A673 (cell line): Measurements from ENCODE around the gene AGO1. TPM values are rescaled to one million over a fixed set of nuclear protein-coding genes. Genes with fewer than 3 reads are reported as not detected.

Experiments
- BruUV-seq: library from RNA; stranded (reverse); fragments of 400-500 nt; replicated peaks from 2 replicates; lab custom pipeline; 2021; lab: Mats Ljungman, UMichigan
- CTCF ChIA-PET: fragments of 300-600 bp; sonication (Branson Sonifier 250); formaldehyde crosslinking; loops from one replicate; lab custom pipeline; 2022; ENCODE audit warnings: antibody characterized with exemption; lab: Charles Lee
- POLR2A ChIA-PET: fragments of 300-600 bp; sonication (Branson Sonifier 250); formaldehyde crosslinking; loops from one replicate; lab custom pipeline; 2022; ENCODE audit warnings: antibody characterized with exemption; ENCODE audit not compliant: low non-redundant PET; lab: Charles Lee
- DNase-seq: peaks from one replicate; pipeline ENCODE4 v3.0.0-alpha.2; 2015; ENCODE audit warnings: low spot score
- H3K27ac ChIP-seq: fragments of 200-600 bp; sonication (generic); 2 replicates; pipeline ENCODE4 v1.5.1; 2016; ENCODE audit warnings: mixed run types, low read depth, mild to moderate bottlenecking, mixed read lengths, antibody characterized with exemption, low read length; ENCODE audit not compliant: poor library complexity, severe bottlenecking
- H3K27me3 ChIP-seq: fragments of 200-600 bp; sonication (generic); replicated peaks from 2 replicates; pipeline ENCODE4 v1.6.1; 2017; ENCODE audit warnings: mixed run types, low read depth, mild to moderate bottlenecking, mixed read lengths, antibody characterized with exemption, low read length; ENCODE audit not compliant: insufficient read depth, poor library complexity
- H3K36me3 ChIP-seq: fragments of 200-600 bp; sonication (generic); 2 replicates; pipeline ENCODE4 v1.6.1; 2016; ENCODE audit warnings: mixed run types, mild to moderate bottlenecking, mixed read lengths, antibody characterized with exemption, low read length; ENCODE audit not compliant: insufficient read depth, poor library complexity, severe bottlenecking
- H3K4me1 ChIP-seq: fragments of 200-600 bp; sonication (generic); 2 replicates; pipeline ENCODE4 v1.6.1; 2017; ENCODE audit warnings: mixed run types, mild to moderate bottlenecking, mixed read lengths, antibody characterized with exemption, low read length; ENCODE audit not compliant: insufficient read depth, poor library complexity, severe bottlenecking
- H3K4me3 ChIP-seq: fragments of 200-600 bp; sonication (generic); 2 replicates; pipeline ENCODE4 v1.5.1; 2016; ENCODE audit warnings: low read depth, mixed run types, mild to moderate bottlenecking, mixed read lengths, low read length; ENCODE audit not compliant: poor library complexity, severe bottlenecking
- H3K9me3 ChIP-seq: fragments of 200-600 bp; sonication (generic); 2 replicates; pipeline ENCODE4 v1.6.1; 2016; ENCODE audit warnings: mixed run types, low read depth, mild to moderate bottlenecking, mixed read lengths, antibody characterized with exemption, low read length; ENCODE audit not compliant: poor library complexity, severe bottlenecking
- EZH2 ChIP-seq: fragments of 200-600 bp; sonication (generic); IDR thresholded peaks from 2 replicates; pipeline ENCODE4 v1.6.1; 2017; ENCODE audit warnings: borderline replicate concordance, low read depth, mild to moderate bottlenecking, mixed read lengths, antibody characterized with exemption, low read length; ENCODE audit not compliant: poor library complexity, severe bottlenecking
- intact Hi-C: fragments of 100-400 bp; cut with micrococcal nuclease; formaldehyde crosslinking; loops from one replicate; pipeline ENCODE4 v1.10.0; 2022; ENCODE audit not compliant: unreplicated experiment
- total RNA-seq: library from RNA; stranded (reverse); gene quantifications from 2 replicates; pipeline ENCODE4 v1.2.3, GENCODE V29; 2021
- TF ChIP-seq, protein P1 (sequence below): fragments of 300-800, 200-600 bp; sonication (generic); conservative IDR thresholded peaks from 2 replicates; pipeline ENCODE4 v1.5.1; 2017; ENCODE audit warnings: low read depth, mild to moderate bottlenecking, antibody characterized with exemption, low read length, moderate library complexity, mixed read lengths

AGO1 gene
- total RNA-seq, 1 experiment from 2014 or later = 58.7 TPM

- ChIA-PET CTCF (no interaction called here), POLR2A (interaction anchor here (0.7 kb wide), 1 partner anchor 28 kb away, joined by 4 read pairs; no protein-coding TSS in a partner anchor)
- intact Hi-C loops = no loop called here
- H3K27me3 ChIP-seq = no peaks in the 10 kb centered on the region
- no peak overlapping the region for H3K27ac ChIP-seq
- no peaks in the 10 kb centered on the region for H3K4me1 ChIP-seq
- H3K4me3 ChIP-seq = no peak overlapping the region
- H3K9me3 ChIP-seq = no peaks in the 10 kb centered on the region
- H3K36me3 ChIP-seq = no peaks in the 10 kb centered on the region
- BruUV-seq = no TSS peak
- no peak for DNase-seq
- TF ChIP-seq, protein P1, sequence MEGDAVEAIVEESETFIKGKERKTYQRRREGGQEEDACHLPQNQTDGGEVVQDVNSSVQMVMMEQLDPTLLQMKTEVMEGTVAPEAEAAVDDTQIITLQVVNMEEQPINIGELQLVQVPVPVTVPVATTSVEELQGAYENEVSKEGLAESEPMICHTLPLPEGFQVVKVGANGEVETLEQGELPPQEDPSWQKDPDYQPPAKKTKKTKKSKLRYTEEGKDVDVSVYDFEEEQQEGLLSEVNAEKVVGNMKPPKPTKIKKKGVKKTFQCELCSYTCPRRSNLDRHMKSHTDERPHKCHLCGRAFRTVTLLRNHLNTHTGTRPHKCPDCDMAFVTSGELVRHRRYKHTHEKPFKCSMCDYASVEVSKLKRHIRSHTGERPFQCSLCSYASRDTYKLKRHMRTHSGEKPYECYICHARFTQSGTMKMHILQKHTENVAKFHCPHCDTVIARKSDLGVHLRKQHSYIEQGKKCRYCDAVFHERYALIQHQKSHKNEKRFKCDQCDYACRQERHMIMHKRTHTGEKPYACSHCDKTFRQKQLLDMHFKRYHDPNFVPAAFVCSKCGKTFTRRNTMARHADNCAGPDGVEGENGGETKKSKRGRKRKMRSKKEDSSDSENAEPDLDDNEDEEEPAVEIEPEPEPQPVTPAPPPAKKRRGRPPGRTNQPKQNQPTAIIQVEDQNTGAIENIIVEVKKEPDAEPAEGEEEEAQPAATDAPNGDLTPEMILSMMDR = no peak
- no peak for TF ChIP-seq EZH2
These were observed 38.2 kb upstream of the AGO1 start for GRCh38 chr1:35844826-35845225.

DNA sequence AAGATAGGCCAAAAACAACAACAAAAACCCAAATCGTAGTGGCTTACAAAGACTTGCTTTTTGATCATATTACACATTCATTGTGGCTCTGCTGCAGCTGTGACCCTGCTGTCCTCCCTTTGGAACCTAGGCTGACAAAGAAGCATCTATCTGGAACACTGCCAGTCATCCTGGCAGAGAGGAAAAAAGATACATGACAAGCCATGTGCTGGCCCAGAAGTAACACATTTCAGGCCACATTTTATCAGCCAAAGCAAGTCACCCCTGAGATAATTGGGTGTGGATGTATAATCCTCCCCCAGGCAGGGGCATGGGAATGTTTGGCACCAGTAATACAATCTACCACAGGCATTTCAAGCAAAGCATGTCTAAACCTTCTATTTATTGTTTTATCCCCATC is 37.2 kb upstream of the AGO1 start:
- Histone ChIP-seq H3K4me1 (no peaks in the 10 kb centered on the region), H3K27ac (no peak overlapping the region), H3K36me3 (peaks cover under 1% of the 10 kb centered on the region), H3K4me3 (no peak overlapping the region), H3K27me3 (no peaks in the 10 kb centered on the region), H3K9me3 (no peaks in the 10 kb centered on the region)
- no peak for DNase-seq
- TF ChIP-seq, protein P1 = no peak
- TF ChIP-seq EZH2 = no peak
- BruUV-seq = no TSS peak
- ChIA-PET POLR2A (no interaction called here), CTCF (no interaction called here)
- intact Hi-C loops = no loop called here

- no TSS peak for BruUV-seq
- TF ChIP-seq, protein P1 = no peak
- TF ChIP-seq EZH2 = no peak
- Histone ChIP-seq H3K27ac (no peak overlapping the region), H3K27me3 (no peaks in the 10 kb centered on the region), H3K9me3 (no peaks in the 10 kb centered on the region), H3K36me3 (peaks cover 4% of the 10 kb centered on the region), H3K4me1 (no peaks in the 10 kb centered on the region), H3K4me3 (no peak overlapping the region)
- POLR2A ChIA-PET = no interaction called here
- no peak for DNase-seq
- intact Hi-C loops = no loop called here
- CTCF ChIA-PET = no interaction called here
These were observed 35.0 kb upstream of the AGO1 start for GRCh38 chr1:35847935-35848565.
